Measurements from ENCODE around the gene MAP7.
"Not testable (repeated sequence)": the region's sequence is repeated elsewhere in the genome, so short reads cannot be mapped to it uniquely, and the experiment has no call there.

Gene MAP7

DNA sequence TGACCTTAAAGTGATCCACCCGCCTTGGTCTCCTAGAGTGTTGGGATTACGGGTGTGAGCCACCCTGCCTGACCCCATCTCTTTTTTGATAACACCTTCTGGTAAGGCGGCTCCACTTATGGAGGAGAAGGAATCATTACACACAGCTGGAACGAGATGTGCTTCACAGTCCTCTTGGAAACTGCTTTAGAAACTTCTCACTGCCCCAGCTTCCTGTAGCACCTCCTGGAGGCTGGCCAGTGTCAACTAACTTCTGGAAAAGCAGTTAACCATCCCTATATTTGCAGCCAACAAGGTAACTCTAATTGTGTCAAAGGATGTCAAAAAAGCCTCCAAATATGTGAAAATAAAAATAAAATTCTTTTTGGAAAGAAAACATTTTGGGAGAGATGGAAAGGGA is 211.7 kb downstream of the MAP7 start:
- DNase-seq (ENCODE audit: low read depth in 2 of 2), result no peak

DNA sequence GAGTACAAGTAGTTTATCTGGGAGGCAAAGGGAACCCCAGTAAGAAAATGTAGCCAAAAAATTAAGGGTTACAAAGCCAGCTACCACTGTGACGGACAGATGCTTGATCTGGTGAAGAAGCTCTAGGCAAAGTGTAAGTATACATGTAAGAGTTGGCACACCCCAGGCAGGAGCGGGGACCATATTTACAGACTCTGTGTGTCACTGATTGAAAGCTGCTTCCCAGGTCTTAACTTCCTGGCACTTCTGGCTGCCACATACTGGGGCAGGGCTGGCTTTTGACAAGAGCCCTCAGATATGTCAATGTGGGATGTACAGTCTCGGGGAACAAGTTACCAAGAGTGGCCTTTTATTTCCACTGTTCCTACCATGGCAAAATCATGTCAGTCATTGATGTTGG is 212.6 kb downstream of the MAP7 start:
- DNase-seq (ENCODE audit: low read depth in 2 of 2), result no peak

DNA sequence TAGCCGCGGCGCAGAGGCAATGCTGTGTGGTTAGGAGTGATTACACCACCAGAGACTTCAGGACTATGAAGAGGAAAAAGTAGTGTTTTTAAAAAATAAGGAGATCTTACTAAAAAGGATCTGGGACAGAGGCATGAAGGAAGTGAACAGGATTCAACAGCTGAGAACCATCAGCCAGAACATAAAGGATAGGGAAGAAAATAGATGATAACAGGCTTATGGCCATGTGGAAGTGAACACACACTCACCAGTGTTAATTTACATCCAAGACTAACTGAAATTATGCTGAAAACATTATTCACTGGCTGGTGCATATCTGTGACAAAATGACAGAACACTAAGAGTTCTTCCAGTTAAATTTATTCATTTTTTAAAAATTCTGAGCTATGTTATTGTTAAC is 213.1 kb downstream of the MAP7 start:
- DNase-seq (ENCODE audit: low read depth in 2 of 2), result no peak

DNA sequence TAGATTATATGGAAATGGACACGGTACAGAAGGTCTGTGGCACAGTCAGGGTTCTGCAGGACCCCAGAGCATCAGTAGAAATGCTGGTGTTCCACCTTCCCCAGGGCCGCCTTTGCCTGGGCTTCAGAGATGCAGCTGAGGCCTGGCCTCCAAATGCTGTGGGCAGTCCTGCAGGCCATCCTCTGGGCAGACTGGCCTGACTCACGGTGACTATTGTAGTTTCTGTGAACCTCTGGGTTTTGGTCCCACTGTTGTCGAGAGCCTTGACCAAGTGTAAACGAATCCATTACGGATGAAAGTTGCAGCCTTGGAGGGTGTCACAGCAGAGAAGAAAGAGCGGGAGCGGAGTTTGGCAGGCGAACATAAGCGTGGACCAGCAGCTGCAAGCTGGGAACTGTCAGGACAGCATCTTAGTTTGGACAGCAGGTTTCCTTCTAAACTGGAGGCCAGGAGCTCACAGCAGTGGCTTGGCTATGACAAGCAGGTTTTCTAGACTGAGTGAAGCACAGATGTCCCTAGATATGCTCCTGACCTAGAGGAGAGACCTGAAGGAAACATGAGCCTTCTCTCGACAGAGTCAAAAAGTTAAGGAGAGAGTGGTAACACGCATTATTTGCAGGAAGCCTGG is 214.4 kb downstream of the MAP7 start:
- no peak for DNase-seq (ENCODE audit: low read depth in 2 of 2)

DNA sequence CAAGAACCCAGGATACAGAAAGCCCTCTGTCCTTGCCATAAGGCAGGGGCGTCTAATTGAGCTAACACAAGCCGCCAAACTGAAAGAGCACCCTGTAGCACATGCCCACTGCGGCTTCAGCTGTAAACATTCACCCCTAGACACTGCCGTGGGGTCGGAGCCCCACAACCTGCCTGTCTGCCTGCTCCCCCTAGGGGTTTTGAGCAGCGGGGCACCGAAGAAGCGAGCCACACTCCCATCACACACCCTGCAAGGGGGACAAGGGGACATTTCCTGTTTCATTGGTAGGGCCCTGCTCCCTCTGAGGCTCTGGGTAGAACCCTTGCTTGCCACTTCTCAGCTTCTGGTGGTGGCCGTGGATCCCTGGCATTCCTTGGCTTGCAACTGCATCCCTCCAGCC is 215.4 kb downstream of the MAP7 start:
- no peak for DNase-seq (ENCODE audit: low read depth in 2 of 2)

DNA sequence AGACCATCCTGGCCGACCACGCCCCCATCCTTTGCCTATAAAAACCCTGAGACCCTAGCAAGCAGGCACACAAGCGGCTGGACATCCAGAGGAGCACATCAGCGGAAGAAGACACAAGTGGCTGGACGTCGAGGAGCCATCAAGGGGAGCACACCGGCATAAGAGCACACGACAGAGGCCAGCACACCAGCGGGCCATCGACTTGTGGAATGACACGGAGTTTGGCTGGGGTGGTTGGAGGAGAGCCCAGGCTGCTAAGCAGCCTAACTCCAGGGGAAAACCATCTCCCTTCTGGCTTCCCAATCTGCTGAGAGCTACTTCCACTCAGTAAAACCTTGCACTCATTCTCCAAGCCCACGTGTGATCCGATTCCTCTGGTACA is 215.8 kb downstream of the MAP7 start:
- no peak for DNase-seq (ENCODE audit: low read depth in 2 of 2)

DNA sequence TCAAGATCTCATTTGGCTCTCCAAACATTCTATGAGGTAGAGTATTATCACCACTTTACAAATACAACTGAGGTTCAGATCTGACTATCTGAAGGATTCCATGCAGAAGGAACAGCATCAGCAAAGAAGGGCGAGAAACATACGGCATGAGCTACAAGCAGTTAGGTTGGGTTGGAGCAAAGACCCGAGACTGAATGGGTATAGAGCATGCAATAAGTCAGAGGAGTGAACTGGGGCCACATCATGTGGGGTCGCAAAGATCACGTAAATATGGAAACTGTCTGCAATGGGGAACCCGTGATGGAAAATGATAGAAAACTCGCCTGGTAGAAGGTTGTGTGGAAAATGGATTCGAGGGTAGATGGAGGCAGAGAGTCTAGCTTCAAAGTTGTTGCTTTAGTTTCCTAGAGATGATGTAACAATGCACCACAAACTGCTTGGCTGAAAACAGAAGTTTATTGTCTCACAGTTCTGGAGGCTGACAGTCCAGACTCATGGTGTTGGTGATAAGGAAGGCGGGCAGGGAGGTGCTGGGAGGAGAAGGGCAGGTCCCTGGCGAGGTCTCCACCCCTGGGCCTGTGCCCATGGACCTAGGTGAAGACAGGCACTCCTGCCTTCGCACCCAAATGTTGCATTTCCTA is 216.3 kb downstream of the MAP7 start:
- no peak for DNase-seq (ENCODE audit: low read depth in 2 of 2)

DNA sequence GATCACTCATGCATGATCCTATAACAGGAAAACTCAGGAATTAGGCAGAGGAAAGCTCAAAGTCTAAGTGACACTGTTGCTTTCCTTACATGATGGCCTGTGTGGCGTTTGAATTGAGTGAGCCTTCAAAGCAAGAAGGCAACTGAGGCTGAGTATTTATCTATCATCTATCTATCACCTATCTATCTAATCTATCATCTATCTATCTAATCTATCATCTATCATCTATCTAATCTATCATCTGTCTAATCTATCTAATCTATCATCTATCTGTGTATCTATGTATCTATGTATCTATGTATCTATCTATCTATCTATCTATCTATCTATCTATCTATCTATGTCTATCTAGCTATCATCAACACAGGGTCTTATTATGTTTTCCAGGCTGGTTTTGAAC is 218.8 kb downstream of the MAP7 start:
- no peak for DNase-seq (ENCODE audit: low read depth in 2 of 2)

DNA sequence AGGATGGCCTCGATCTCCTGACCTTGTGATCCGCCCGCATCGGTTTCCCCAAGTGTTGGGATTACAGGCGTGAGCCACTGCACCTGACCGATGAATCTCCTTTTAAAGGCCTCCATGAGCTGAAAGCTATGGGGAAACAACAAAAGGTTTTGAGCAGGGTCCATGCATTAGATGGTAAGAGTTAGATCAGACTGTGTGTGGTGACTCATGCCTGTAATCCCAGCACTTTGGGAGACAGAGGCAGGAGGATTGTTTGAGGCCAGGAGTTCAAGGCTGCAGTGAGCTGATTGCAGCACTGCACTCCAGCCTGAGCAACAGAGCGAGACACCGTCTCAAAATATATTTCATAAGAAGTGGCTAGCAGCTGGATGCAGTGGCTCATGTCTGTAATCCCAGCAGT is 219.6 kb downstream of the MAP7 start:
- DNase-seq (ENCODE audit: low read depth in 2 of 2), result no peak

DNA sequence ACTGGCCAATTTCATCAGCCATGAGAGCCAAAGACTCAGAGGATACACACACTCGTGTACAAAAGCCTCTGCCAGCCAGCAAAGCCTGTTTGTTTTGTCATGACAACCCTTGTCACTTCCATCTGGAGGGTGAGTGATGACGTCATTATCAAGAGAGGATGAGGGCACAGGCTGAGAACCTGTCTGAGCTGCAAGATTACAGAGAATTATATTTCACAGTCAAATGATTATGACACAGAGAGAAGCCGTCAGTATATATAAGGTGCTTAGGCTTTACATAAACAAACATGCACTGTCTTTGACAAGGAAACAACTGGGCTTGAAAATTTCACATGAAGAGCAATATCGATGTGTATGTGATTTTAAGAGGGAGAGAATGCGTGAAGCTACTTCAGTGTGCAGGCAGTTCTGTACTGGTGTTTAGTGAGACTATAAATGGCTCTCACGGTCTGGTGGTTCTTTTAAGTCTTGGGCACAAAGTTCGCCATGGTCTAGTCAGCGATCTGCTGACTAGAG is 224.1 kb downstream of the MAP7 start:
- DNase-seq (ENCODE audit: low read depth in 2 of 2), result no peak

DNA sequence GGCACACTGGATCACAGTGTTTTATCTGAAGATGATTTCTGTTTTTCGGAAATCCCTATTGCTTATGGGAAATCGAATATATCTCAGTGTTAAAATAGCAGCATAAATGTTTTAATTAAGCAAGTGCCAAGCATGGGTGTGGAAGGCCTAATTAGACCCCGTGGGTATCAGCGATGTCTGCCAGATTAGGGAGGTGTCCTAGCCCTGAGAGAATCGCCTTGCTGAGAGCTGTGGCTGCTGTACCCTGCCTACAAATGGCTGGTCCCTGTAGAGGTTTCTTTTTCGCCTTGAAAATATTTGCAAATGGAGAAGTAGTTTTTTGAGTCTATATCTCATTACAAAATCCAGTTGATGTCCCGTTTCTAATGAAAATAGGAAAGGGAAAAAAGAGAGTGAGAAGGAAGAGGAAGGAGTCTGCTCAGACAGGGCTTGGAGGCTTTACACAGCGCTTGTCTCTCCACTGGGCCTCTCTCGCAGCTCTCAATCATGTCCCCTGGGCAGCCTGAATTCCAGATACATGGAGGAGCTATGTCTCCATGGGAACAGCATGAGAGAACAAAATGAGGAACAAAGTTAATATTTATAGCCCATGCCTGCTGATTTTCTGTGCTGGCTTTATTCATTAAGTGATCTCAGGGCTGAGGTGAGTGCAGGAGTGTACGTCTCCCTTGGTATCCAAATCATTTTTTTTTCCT is 225.4 kb downstream of the MAP7 start:
- DNase-seq (ENCODE audit: low read depth in 2 of 2), result no peak

DNA sequence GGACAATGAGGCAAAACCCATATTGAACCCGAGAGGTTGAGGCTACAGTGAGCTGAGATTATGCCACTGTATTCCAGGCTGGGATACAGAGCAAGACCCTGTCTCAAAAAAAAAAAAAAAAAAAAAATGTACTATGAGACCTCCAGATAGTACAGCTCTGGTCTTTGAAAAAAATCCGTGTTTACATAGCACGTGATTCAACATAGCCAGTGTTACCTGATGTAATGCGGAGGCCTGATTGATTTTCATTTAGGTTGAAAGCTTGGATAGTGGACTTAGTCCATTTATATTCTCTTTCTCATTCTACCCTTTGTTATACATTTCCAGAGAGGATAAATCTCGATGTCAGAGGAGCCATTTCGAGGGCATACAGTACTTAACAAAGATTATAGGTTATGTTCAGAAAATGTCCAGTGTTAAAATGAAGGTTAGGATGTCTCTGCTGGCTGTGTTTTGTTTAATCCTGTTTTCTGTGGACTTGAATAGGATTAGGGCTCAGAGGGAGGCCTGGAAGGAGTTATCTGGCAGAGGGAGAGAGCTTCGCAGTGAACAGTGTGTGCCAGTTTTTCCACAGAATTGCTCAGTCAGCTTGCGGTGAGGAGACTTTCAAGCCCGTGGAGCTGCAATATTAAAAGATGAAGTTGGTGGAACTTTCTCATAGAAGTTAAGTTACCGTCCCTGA is 226.7 kb downstream of the MAP7 start:
- DNase-seq (ENCODE audit: low read depth in 2 of 2), result no peak

DNA sequence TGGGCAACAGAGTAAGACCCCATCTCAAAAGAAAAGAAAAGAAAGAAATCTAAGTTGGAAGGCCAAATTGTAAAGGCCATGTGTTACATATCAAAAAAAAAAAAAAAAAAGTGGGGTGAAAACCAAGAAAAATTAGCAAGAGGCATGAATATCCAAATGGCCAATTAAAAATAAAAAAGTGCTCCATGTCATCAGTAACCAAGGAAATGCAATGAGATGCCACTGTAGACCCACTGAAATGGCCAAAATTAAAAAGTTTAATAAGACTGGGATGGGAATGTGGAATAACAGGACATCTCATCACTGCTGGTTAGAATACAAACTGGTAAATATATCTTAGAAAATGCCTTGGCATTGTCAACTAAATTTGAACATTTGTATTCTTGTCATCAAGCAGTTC is 230.5 kb downstream of the MAP7 start:
- no peak for DNase-seq (ENCODE audit: low read depth in 2 of 2)

DNA sequence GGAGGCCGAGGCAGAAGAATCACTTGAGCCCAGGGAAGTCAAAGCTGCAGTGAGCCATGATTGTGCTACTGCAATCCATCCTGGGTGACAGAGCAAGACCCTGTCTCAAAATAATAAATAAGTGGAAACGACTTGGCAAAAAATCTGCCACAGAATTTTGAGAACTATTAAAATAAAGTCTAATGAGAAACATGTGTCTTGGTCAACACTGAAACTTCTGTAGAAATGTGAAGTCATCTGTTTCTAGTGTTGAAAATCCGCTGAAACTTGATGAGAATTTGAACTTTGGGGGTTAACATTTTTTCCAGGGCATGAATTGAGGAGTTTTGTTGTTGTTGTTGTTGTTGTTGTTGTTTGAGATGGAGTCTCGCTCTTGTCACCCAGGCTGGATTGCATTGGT is 231.5 kb downstream of the MAP7 start:
- peak; percentile 6 to 23 for DNase-seq (ENCODE audit: low read depth in 2 of 2)

DNA sequence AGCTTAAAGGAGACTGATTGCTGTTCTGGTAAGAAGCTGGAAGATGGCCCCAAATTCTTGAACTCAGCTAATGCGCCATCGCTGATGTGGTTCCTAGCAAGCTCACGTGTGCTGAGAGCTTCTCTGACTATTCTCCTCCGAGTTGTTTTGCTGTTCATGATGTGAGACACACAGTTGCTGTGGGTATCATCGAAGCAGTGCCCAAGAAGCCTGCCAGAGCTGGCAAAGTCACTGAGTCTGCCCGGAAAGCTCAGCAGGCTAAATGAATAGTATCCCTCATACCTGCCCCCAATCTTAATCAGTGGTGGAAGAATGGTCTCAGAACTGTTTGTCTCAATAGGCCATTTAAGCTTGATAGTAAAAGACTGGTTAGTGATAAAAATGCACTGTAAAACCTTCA is 232.3 kb downstream of the MAP7 start:
- no peak for DNase-seq (ENCODE audit: low read depth in 2 of 2)

DNA sequence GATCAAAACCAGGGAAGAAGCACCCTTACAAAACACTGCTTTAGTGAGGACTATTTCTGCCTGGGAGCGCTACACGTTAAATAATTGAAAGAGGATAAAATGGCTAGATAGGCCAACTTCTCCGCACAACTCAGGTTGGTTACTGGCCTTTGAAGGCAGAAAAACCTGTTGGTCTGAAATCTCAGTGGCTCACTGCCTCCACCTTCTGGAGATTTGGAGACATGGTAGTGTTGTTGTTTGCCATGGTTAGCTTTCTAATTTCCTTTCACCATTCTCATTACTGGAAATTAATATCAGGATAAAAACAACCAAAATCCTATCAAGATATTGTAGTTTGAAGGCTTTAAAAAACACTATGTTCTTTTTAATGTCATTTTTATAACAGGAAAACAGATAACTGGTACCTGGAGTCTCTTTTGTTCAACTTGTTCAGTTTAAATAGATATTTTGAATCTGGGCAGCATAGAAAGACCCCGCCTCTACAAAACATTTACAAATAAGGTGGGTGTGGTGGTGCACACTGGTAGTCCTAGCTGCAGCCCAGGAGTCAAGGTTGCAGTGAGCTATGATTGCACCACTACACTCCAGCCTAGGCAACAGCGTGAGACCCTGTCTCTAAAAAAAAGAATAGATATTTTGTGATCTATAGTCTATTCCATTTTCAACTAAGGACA is 233.1 kb downstream of the MAP7 start:
- peak; percentile 23 to 34 for DNase-seq (ENCODE audit: low read depth in 2 of 2)

DNA sequence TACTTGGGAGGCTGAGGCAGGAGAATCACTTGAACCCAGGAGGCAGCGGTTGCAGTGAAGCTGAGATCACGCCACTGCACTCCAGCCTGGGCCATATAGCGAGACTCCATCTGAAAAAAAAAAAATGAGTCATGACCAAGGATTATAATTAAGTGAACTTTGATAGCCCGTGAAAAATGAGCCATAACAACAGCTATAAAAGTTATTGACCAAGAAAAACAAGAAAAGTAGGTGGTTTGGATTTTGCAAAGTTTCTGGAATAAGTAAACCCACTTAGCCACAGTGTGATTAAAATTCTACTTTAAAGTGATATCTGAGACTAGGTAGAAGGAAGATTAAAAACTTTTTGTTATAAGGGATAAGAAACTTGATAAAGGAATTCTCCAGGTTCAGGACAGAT is 234.6 kb downstream of the MAP7 start:
- no peak for DNase-seq (ENCODE audit: low read depth in 2 of 2)

DNA sequence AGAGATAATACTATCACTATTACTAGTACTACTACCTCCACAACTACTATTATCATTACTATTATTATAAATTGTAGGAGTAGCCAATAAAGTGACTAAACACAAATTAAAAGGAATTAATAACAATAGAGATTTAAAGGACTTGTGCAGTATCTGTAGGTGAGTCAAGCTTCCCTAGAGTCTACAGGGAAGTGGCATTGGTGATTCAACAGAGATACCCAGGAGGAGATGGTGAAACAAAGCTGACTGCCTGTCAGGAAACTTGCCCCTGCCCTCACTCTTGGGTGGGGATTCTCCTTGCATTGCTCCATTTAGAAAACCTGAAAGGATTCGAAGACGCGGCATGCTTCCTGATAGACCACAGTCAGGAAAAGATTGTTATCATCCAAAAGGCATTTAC is 237.2 kb downstream of the MAP7 start:
- DNase-seq (ENCODE audit: low read depth in 2 of 2), result no peak

DNA sequence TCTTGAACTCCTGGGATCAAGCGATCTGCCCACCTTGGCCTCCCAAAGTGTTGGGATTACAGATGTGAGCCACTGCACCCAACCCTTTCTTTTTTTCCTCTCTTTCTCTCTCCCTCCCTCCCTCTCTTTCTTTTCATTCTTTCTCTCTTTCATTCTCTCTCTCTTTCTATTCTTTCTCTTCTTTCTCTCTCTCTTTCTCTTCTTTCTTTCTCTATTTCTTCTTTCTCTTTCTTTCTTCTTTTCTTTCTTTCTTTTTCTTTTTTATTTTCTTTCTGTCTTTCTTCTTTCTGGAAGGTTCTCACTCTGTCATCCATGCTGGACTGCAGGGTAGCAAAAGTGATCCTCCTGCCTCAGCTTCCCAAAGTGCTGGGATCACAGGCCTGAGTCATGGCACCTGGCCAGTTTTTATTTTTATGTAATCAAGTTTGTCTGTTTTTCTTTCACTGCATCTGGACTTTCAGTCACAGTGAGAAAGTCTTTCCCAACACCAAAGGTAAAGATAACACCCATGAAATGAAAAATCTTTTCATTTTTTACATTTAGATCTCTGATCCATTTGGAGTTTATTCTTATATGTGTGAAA is 240.4 kb downstream of the MAP7 start:
- no peak for DNase-seq (ENCODE audit: low read depth in 2 of 2)

DNA sequence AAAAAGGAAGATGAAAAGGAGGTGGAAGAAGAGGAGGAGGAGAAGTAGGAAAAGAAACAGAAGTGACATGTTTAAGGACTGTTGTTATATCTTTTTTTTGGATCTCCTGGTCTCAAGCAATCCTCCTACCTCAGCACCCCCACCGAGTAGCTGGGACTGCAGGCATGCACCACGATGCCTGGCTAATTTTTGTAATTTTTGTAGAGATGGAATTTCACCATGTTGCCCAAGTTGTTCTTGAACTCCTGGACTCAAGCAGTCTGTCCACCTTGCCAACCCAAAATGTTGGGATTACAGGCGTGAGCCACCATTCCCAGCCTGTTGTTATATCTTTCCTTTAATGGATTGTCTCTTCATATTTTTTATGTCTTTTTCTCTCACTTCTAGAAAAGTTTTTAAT is 241.1 kb downstream of the MAP7 start:
- DNase-seq (ENCODE audit: low read depth in 2 of 2), result no peak

DNA sequence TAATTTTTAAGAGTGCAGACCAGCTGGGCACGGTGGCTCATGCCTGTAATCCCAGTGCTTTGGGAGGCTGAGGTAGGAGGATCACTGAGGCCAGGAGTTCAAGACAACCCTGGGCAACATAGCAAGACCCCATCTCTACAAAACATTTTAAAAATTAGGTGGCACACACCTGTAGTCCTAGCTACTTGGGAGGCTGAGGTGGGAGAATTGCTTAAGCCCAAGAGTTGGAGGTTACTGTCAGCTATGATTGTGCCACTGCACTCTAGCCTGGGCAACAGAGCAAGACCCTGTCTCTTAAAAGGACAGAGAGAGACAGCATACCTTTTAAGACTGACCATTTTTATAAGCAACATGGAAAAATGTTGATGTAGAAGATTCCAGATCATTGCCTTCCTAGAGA is 241.8 kb downstream of the MAP7 start:
- DNase-seq (ENCODE audit: low read depth in 2 of 2), result not testable (repeated sequence)

DNA sequence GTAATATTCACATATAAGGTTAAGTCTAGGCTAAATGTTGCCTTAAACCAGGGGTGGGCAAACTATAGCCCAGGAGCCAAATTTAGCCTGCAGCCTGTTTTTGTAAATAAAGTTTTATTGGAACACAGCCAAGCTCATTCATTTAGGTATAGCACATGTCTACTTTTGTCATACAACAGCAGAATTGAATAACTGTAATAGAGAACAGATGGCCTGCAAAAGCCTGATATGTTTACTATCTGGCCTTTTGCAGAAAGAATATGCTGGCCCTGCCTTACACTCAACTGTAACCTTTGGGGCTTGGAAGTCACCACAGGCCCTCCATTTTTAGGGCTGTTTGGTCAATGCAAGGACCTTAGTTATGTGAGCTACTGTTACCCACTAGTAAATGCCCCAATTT is 242.9 kb downstream of the MAP7 start:
- DNase-seq (ENCODE audit: low read depth in 2 of 2), result no peak

Data from fibroblast of skin of left quadriceps (primary cell).